Inflammatory macrophage (primary cell): ENCODE measurements around the gene KCNQ1.

Experiments
- DNase-seq, 2 donors: peaks; one replicate each; pipeline ENCODE4 v3.0.0-alpha.2; 2020 to 2022

KCNQ1 gene

GRCh38 chr11:2511421-2512369 lies 66.9 kb downstream of the KCNQ1 start:
- DNase-seq: peak; percentile 73 to 76

- DNase-seq: no peak
Observed at GRCh38 chr11:2512431-2513407, 67.9 kb downstream of the KCNQ1 start.

- no peak for DNase-seq
Observed at GRCh38 chr11:2513441-2513840, 68.6 kb downstream of the KCNQ1 start.

- no peak for DNase-seq
Observed at GRCh38 chr11:2515401-2516275, 70.8 kb downstream of the KCNQ1 start.

GRCh38 chr11:2516276-2517015 lies 71.6 kb downstream of the KCNQ1 start:
- DNase-seq: no peak

GRCh38 chr11:2517016-2517385 lies 72.2 kb downstream of the KCNQ1 start:
- DNase-seq: no peak

GRCh38 chr11:2517386-2518064 lies 72.7 kb downstream of the KCNQ1 start:
- DNase-seq: no peak

- DNase-seq: no peak
Observed at GRCh38 chr11:2518111-2518982, 73.5 kb downstream of the KCNQ1 start.

GRCh38 chr11:2518983-2519340 lies 74.2 kb downstream of the KCNQ1 start:
- no peak for DNase-seq

- no peak for DNase-seq
Observed at GRCh38 chr11:2519517-2519861, 74.7 kb downstream of the KCNQ1 start.

- DNase-seq: no peak
Observed at GRCh38 chr11:2519862-2520735, 75.3 kb downstream of the KCNQ1 start.

- DNase-seq: no peak
Observed at GRCh38 chr11:2520736-2521035, 75.9 kb downstream of the KCNQ1 start.

GRCh38 chr11:2521081-2521732 lies 76.4 kb downstream of the KCNQ1 start:
- peak; percentile 22 to 37 for DNase-seq

- no peak for DNase-seq
Observed at GRCh38 chr11:2521733-2522630, 77.2 kb downstream of the KCNQ1 start.

GRCh38 chr11:2522631-2523255 lies 77.9 kb downstream of the KCNQ1 start:
- DNase-seq: no peak

- no peak for DNase-seq
Observed at GRCh38 chr11:2523821-2524391, 79.1 kb downstream of the KCNQ1 start.
